Measurements from ENCODE around the gene ZDHHC14.

ZDHHC14 gene

GRCh38 chr6:157503018-157503747 lies 122.2 kb downstream of the ZDHHC14 start:
- no peak overlapping the region for H3K4me3 ChIP-seq (ENCODE audit: low read length)
- no peak for TF ChIP-seq ZNF274 (IDR thresholded peaks at IDR 0.05; ENCODE audit: low read depth, low read length)

GRCh38 chr6:157505912-157506491 lies 125.0 kb downstream of the ZDHHC14 start:
- H3K4me3 ChIP-seq (ENCODE audit: low read length) = no peak overlapping the region
- TF ChIP-seq ZNF274 (IDR thresholded peaks at IDR 0.05; ENCODE audit: low read depth, low read length) = no peak

- no peak overlapping the region; the same call in 1 of the 2 replicates for H3K4me3 ChIP-seq (ENCODE audit: low read length)
Measured at GRCh38 chr6:157510323-157511188, 129.6 kb downstream of the ZDHHC14 start.

GRCh38 chr6:157511682-157512381 lies 130.8 kb downstream of the ZDHHC14 start:
- no peak for TF ChIP-seq ZNF274 (IDR thresholded peaks at IDR 0.05; ENCODE audit: low read depth, low read length)
- H3K4me3 ChIP-seq (ENCODE audit: low read length) = no peak overlapping the region

More at GRCh38 chr6:157510323-157511188, 129.6 kb downstream of the ZDHHC14 start:
- no peak for TF ChIP-seq ZNF274 (IDR thresholded peaks at IDR 0.05; ENCODE audit: low read depth, low read length)

- TF ChIP-seq ZNF274 (IDR thresholded peaks at IDR 0.05; ENCODE audit: low read depth, low read length) = no peak
- no peak overlapping the region for H3K4me3 ChIP-seq (ENCODE audit: low read length)
Measured at GRCh38 chr6:157512382-157512682, 131.3 kb downstream of the ZDHHC14 start.

GRCh38 chr6:157513004-157513603 lies 132.1 kb downstream of the ZDHHC14 start:
- H3K4me3 ChIP-seq (ENCODE audit: low read length) = no peak overlapping the region
- no peak for TF ChIP-seq ZNF274 (IDR thresholded peaks at IDR 0.05; ENCODE audit: low read depth, low read length)

- no peak overlapping the region for H3K4me3 ChIP-seq (ENCODE audit: low read length)
- no peak for TF ChIP-seq ZNF274 (IDR thresholded peaks at IDR 0.05; ENCODE audit: low read depth, low read length)
Measured at GRCh38 chr6:157513619-157514485, 132.9 kb downstream of the ZDHHC14 start.

- H3K4me3 ChIP-seq (ENCODE audit: low read length) = no peak overlapping the region
- TF ChIP-seq ZNF274 (IDR thresholded peaks at IDR 0.05; ENCODE audit: low read depth, low read length) = no peak
Measured at GRCh38 chr6:157514659-157515496, 133.9 kb downstream of the ZDHHC14 start.

- no peak for TF ChIP-seq ZNF274 (IDR thresholded peaks at IDR 0.05; ENCODE audit: low read depth, low read length)
- no peak overlapping the region for H3K4me3 ChIP-seq (ENCODE audit: low read length)
Measured at GRCh38 chr6:157516319-157517026, 135.5 kb downstream of the ZDHHC14 start.

GRCh38 chr6:157517601-157518359 lies 136.8 kb downstream of the ZDHHC14 start:
- TF ChIP-seq ZNF274 (IDR thresholded peaks at IDR 0.05; ENCODE audit: low read depth, low read length) = no peak
- no peak overlapping the region for H3K4me3 ChIP-seq (ENCODE audit: low read length)

Data from GM08714 (cell line).